OCI-LY7 (cell line): ENCODE results near the gene CDH22. TPM values are rescaled to one million over a fixed set of nuclear protein-coding genes. Genes with fewer than 3 reads are reported as not detected.

Source experiments
- BruUV-seq: library from RNA; stranded (reverse); fragments of 400-500 nt; replicated peaks from 2 replicates; lab custom pipeline; 2021; lab: Mats Ljungman, UMichigan
- CTCF ChIA-PET: fragments of 300-600 bp; sonication (Branson Sonifier 250); formaldehyde crosslinking; loops from one replicate; lab custom pipeline; 2022; ENCODE audit warnings: antibody characterized with exemption; ENCODE audit not compliant: unreplicated experiment; lab: Charles Lee
- POLR2A ChIA-PET: fragments of 300-600 bp; sonication (Branson Sonifier 250); formaldehyde crosslinking; loops from one replicate; lab custom pipeline; 2022; ENCODE audit warnings: antibody characterized with exemption; lab: Charles Lee
- DNase-seq: peaks from one replicate; pipeline ENCODE4 v3.0.0-alpha.2; 2015; ENCODE audit warnings: low spot score
- H2AFZ ChIP-seq: fragments of 200-600 bp; sonication (generic), shearing (Covaris generic); 2 replicates; pipeline ENCODE4 v1.6.1; 2014; ENCODE audit warnings: mild to moderate bottlenecking, antibody characterized with exemption, low read length, moderate library complexity
- H3K27ac ChIP-seq: fragments of 200-600 bp; sonication (generic); 2 replicates; pipeline ENCODE4 v1.5.1; 2014; ENCODE audit warnings: mixed run types, low read depth, mild to moderate bottlenecking, moderate library complexity, low read length, inconsistent platforms; ENCODE audit not compliant: poor library complexity, severe bottlenecking
- H3K36me3 ChIP-seq: fragments of 200-600 bp; sonication (generic); 2 replicates; pipeline ENCODE4 v1.6.1; 2014; ENCODE audit warnings: mild to moderate bottlenecking, antibody characterized with exemption, low read length, moderate library complexity, mixed read lengths; ENCODE audit not compliant: insufficient read depth
- H3K4me1 ChIP-seq: fragments of 200-600 bp; sonication (generic); 2 replicates; pipeline ENCODE4 v1.5.1; 2014; ENCODE audit warnings: mild to moderate bottlenecking, low read length; ENCODE audit not compliant: insufficient read depth, poor library complexity, severe bottlenecking
- H3K4me2 ChIP-seq: fragments of 200-600 bp; sonication (generic); 2 replicates; pipeline ENCODE4 v1.6.1; 2014; ENCODE audit warnings: mild to moderate bottlenecking, low read length
- H3K4me3 ChIP-seq: fragments of 200-600 bp; sonication (generic); 2 replicates; pipeline ENCODE4 v1.5.1; 2014; ENCODE audit warnings: mild to moderate bottlenecking, low read depth, low read length; ENCODE audit not compliant: poor library complexity, severe bottlenecking
- H3K79me2 ChIP-seq: fragments of 200-600 bp; sonication (generic); 2 replicates; pipeline ENCODE4 v1.6.1; 2016; ENCODE audit warnings: low read depth, mild to moderate bottlenecking, low read length, moderate library complexity, mixed read lengths; ENCODE audit not compliant: insufficient read depth
- H3K9me2 ChIP-seq: fragments of 200-600 bp; sonication (generic); 2 replicates; pipeline ENCODE4 v1.6.1; 2016; ENCODE audit warnings: mild to moderate bottlenecking, low read length, mixed read lengths; ENCODE audit not compliant: insufficient read depth
- H3K9me3 ChIP-seq: fragments of 200-600 bp; sonication (generic); 2 replicates; pipeline ENCODE4 v1.6.1; 2014; ENCODE audit warnings: mild to moderate bottlenecking, mixed run types, low read length, mixed read lengths
- H4K20me1 ChIP-seq: fragments of 200-600 bp; sonication (generic); 2 replicates; pipeline ENCODE4 v1.6.1; 2014; ENCODE audit warnings: mild to moderate bottlenecking, antibody characterized with exemption, low read length, moderate library complexity, mixed read lengths; ENCODE audit not compliant: insufficient read depth
- CTCF ChIP-seq: fragments of 200-600 bp; sonication (generic); conservative IDR thresholded peaks from 2 replicates; pipeline ENCODE4 v1.5.1; 2014; ENCODE audit warnings: mild to moderate bottlenecking, antibody characterized with exemption, low read length, moderate library complexity, mixed read lengths
- EZH2phosphoT487 ChIP-seq: fragments of 200-600 bp; sonication (generic); IDR thresholded peaks from 2 replicates; pipeline ENCODE4 v1.6.1; 2018; ENCODE audit warnings: low read depth, borderline replicate concordance, mild to moderate bottlenecking, mixed run types, antibody characterized with exemption, low read length, moderate library complexity, mixed read lengths
- intact Hi-C: fragments of 100-400 bp; cut with micrococcal nuclease; formaldehyde crosslinking; loops from one replicate; pipeline ENCODE4 v1.10.0; 2022; ENCODE audit not compliant: unreplicated experiment
- total RNA-seq, 2 experiments: library from RNA; depleted of rRNA in 1 of 2; stranded (reverse); fragments of >200 nt in 1 of 2; shearing (Covaris generic) in 1 of 2; gene quantifications; 2 replicates each; pipeline ENCODE4 v1.2.3, GENCODE V29; 2014 to 2022

Gene CDH22
- total RNA-seq, 2 experiments from 2014 or later = not detected

- ChIA-PET POLR2A (no interaction called here), CTCF (no interaction called here)
- Histone ChIP-seq H3K4me1 (no peaks in the 10 kb centered on the region), H3K9me2 (no peaks in the 10 kb centered on the region), H3K9me3 (no peaks in the 10 kb centered on the region), H3K27ac (no peak overlapping the region), H2AFZ (no peak overlapping the region), H3K36me3 (no peaks in the 10 kb centered on the region), H3K4me3 (no peak overlapping the region), H4K20me1 (no peaks in the 10 kb centered on the region), H3K4me2 (no peak overlapping the region), H3K79me2 (no peaks in the 10 kb centered on the region)
- DNase-seq = no peak
- BruUV-seq = no TSS peak
- intact Hi-C loops = no loop called here
- no peak for TF ChIP-seq EZH2phosphoT487
- no peak for TF ChIP-seq CTCF
These were observed 128.4 kb downstream of the CDH22 start for GRCh38 chr20:46179862-46180261.

GRCh38 chr20:46178891-46179290 is 129.4 kb downstream of the CDH22 start:
- CTCF ChIA-PET = no interaction called here

More at GRCh38 chr20:46178891-46179290, 129.4 kb downstream of the CDH22 start:
- no peaks in the 10 kb centered on the region for H3K9me2 ChIP-seq
- H3K4me1 ChIP-seq = no peaks in the 10 kb centered on the region
- no peak overlapping the region for H3K27ac ChIP-seq
- no peaks in the 10 kb centered on the region for H3K79me2 ChIP-seq
- no peak for DNase-seq
- H4K20me1 ChIP-seq = no peaks in the 10 kb centered on the region
- H3K4me3 ChIP-seq = no peak overlapping the region
- intact Hi-C loops = no loop called here
- no peaks in the 10 kb centered on the region for H3K9me3 ChIP-seq
- H2AFZ ChIP-seq = no peak overlapping the region
- POLR2A ChIA-PET = no interaction called here
- BruUV-seq = no TSS peak
- H3K36me3 ChIP-seq = no peaks in the 10 kb centered on the region
- H3K4me2 ChIP-seq = no peak overlapping the region
- TF ChIP-seq CTCF = no peak
- no peak for TF ChIP-seq EZH2phosphoT487
